Stimulated activated CD4-positive, alpha-beta T cell treated with anti-CD3 and anti-CD28 coated beads, Interleukin-15, amount 100 ng/mL, for 48 hours (primary cell): ENCODE results near the gene LYRM4.
"Not testable (repeated sequence)": the region's sequence is repeated elsewhere in the genome, so short reads cannot be mapped to it uniquely, and the experiment has no call there.

Experiments used
- DNase-seq, 2 donors: peaks; one replicate each; pipeline ENCODE4 v3.0.0-alpha.2; 2020; ENCODE audit warnings: low read depth in 2 of 2

LYRM4 gene

DNA sequence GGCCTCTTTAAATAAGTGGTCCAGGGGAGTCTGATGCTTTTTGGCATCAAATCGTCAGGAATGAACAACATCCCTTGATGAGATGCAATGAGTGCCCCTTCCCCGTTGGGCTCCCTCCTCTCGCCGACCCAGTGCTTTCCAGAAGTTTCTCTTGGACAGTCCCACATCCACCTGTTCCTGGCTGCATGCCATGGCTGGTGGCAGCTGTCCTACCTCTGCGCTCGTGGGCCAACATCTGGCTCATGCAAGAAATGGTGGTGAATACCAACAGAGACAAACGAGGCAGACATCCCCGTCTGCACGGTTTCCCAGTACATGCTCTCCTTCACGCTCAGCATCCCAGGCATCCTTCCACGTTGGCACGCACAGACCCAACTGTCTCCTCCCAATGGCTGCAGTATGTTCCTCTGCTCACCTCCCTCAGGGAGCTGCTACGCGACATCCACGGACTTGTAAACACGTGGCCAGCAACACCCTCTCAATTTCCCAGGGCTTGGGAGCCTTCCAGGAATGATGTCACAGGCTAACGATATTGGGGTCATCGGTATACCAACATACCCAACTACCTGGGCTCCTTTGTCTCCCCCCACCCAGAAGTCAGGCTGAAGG is 138.1 kb downstream of the LYRM4 start:
- no peak for DNase-seq

DNA sequence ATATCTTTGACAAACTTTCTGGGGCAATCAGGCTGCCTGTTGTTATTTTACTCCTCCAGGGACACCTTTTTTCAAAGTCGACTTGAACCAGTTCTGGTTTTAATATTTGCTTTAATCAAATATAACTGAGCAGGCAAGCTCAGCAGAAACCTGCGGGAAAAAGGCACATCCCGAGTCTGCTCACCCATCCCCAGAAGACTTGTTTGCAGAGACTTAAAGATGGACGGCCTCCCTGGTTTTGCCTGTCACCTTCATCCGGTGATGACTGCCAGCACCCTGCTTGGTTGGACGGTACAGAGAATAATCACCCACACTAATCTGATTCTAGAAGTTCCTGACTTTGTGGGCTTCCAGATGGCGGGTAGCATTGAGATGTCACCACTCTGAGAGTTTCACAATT is 138.8 kb downstream of the LYRM4 start:
- DNase-seq: no peak

- DNase-seq: no peak
Measured at GRCh38 chr6:5121479-5121878, 139.3 kb downstream of the LYRM4 start.

GRCh38 chr6:5120543-5120942 is 140.2 kb downstream of the LYRM4 start:
- DNase-seq: not testable (repeated sequence)

- no peak for DNase-seq
Measured at GRCh38 chr6:5120011-5120410, 140.7 kb downstream of the LYRM4 start.

- DNase-seq: no peak
Measured at GRCh38 chr6:5119090-5119951, 141.4 kb downstream of the LYRM4 start.

DNA sequence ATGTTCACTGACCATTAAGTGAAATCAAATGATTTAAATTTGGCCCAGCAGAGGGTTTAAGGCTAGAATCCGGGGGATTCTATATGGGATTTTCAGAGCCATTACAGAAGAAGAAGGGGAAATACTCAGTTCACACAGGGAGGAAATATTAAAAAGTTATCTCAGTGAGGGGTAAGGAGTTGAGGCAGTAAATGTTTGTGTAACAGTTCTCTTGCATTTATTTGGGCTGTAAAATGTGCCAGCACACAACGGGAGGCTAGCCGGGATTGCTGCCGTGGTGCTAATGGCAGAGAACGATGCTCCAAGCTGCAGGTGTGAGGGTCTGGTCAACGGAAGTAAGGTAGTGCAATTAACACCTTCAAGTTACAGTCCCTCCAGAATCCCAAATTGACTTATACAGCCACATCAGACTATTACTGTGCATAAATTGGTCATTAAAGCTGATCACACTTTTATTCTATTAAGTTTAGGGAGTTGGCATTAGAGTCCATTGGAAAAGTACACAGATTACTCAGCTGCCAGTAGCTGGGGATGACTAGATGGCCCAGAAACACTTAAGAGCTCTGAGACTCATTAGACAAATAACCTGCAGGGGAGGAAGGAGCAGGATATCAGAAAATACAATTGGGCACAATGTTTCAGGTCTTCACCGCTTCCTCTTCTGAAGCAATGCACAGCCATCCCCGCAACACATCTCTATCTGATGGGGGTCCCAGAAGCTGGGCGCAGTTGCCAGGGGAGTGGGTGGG is 144.3 kb downstream of the LYRM4 start:
- no peak for DNase-seq

- no peak for DNase-seq
Measured at GRCh38 chr6:5115168-5115567, 145.6 kb downstream of the LYRM4 start.

DNA sequence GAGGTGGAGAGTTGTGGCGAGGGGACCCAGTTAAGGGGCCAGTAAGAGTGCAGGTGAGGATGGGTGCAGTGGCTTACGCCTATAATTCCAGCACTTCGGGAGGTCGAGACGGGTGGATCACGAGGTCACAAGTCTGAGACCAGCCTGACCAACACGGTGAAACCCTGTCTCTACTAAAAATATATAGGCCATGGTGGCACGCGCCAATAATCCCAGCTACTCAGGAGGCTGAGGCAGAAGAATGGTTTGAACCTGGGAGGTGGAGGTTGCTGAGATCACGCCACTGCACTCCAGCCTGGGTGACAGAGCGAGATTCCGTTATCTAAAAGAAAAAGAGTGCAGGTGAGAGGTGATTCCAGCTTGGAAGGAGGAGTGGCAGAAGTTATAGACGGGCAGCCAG is 147.7 kb downstream of the LYRM4 start:
- DNase-seq: no peak

GRCh38 chr6:5112066-5112799 is 148.5 kb downstream of the LYRM4 start:
- DNase-seq: no peak

DNA sequence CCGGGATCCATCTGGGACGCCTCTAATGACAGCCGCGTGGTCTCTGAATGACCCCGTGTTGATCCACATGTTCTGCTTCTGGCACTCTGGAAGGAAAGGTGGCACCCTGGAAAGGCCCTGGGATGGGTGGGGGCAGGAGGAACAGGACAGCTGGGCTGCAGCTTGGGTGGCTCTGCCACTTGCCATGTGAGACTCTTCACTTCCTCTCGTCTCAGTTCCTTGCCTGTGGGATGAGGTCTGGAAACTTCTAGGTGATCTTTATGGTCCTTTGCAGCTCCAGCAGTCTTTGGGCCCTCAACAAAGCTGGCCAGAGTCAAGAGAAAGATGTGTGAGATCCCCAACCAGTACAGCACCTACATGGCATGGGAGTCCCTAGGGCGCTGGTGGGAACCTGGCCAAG is 149.1 kb downstream of the LYRM4 start:
- DNase-seq: no peak

- no peak for DNase-seq
Measured at GRCh38 chr6:5110246-5110645, 150.5 kb downstream of the LYRM4 start.

DNA sequence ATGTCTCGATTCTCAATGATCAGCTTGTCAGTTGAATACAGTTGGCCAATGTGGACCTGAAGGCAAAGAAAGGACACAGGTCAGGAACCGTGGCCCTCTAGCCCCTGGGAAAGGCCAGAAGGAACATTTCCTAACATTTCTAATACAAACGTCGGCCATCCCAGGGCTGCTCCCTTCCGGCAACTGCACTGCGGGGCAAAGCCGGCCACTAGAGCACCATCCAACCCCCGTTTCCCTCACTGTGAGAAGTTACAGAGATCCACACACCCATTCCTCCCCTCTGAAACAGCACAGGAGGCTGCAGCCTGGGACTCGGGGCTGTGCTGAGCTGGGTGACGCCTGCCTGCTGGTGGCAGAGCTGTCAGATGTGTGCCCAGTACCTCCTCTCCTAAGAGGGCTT is 151.3 kb downstream of the LYRM4 start:
- no peak for DNase-seq

GRCh38 chr6:5108536-5109150 is 152.1 kb downstream of the LYRM4 start:
- DNase-seq: no peak

GRCh38 chr6:5108068-5108467 is 152.7 kb downstream of the LYRM4 start:
- DNase-seq: no peak

- no peak for DNase-seq
Measured at GRCh38 chr6:5107341-5107740, 153.4 kb downstream of the LYRM4 start.

DNA sequence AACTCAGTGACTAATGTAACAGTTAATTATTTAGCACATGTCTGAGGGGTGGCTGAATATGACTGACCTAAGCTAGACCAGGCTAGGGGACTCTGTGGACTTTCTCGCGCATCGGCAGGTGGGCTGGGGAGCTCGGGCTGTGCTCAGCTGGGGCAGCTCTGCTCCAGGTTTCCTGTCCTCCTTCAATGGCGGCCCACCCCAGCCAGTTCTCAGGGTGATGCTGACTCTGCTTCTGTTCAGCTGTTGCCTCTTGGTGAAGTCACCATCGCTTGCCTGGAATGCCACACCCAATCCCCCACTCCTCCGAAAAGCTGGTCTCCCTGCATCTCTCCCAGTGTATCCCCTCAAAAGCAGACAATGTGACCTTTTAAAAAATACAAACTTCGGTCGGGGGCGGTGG is 155.6 kb downstream of the LYRM4 start:
- no peak for DNase-seq

GRCh38 chr6:5104667-5105066 is 156.1 kb downstream of the LYRM4 start:
- DNase-seq: no peak

- DNase-seq: no peak
Measured at GRCh38 chr6:5103250-5103649, 157.5 kb downstream of the LYRM4 start.

- no peak for DNase-seq
Measured at GRCh38 chr6:5102267-5102970, 158.3 kb downstream of the LYRM4 start.

DNA sequence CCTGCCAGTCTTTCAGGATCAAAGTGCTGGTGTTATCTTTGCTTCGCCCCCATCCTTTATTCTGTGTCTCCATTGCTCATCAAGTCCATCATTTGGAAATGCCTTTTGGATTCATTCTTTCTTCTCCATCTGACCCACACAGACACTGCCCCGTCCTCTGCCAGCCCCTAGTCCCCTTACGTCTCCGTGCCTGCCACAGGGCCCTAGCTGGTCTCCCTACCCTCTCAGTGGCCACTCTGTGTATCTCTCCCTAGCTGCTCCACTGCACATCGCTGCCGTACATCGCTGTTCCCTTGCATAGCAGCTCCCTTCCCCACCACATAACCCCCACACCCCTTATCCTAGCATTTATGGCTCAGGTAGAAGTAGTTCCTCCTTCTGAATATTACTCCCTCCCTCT is 159.9 kb downstream of the LYRM4 start:
- no peak for DNase-seq
